GM18498 (cell line): ENCODE measurements around the gene ZNF287.

Experiments used
- ATAC-seq: cut with Tn5 transposase; IDR thresholded peaks from one replicate; pipeline ENCODE4 v1.9.1; 2021; ENCODE audit warnings: mild to moderate bottlenecking, moderate library complexity; ENCODE audit not compliant: unreplicated experiment

Gene ZNF287

GRCh38 chr17:16517477-16517876 lies 51.5 kb downstream of the ZNF287 start:
- no peak for ATAC-seq

- no peak for ATAC-seq
Observed at GRCh38 chr17:16516594-16517051, 52.4 kb downstream of the ZNF287 start.

- no peak for ATAC-seq
Observed at GRCh38 chr17:16515933-16516332, 53.1 kb downstream of the ZNF287 start.

- ATAC-seq = no peak
Observed at GRCh38 chr17:16513873-16514272, 55.1 kb downstream of the ZNF287 start.

- ATAC-seq = no peak
Observed at GRCh38 chr17:16512011-16512410, 57.0 kb downstream of the ZNF287 start.

GRCh38 chr17:16511593-16511992 lies 57.4 kb downstream of the ZNF287 start:
- ATAC-seq = no peak

- no peak for ATAC-seq
Observed at GRCh38 chr17:16507918-16508533, 61.0 kb downstream of the ZNF287 start.

GRCh38 chr17:16506188-16506587 lies 62.8 kb downstream of the ZNF287 start:
- no peak for ATAC-seq

GRCh38 chr17:16504984-16505383 lies 64.0 kb downstream of the ZNF287 start:
- ATAC-seq = no peak
